HCEC 1CT (cell line): ENCODE measurements around the gene TJP1.
A peak's percentile ranks its signal among the peaks of the same experiment; 100 is the strongest.

Source experiments
- DNase-seq: peaks from one replicate; pipeline ENCODE4 v3.0.0-alpha.2; 2017

The TJP1 gene

GRCh38 chr15:29822100-29822683 is at the start of gene TJP1:
Gene TJP1 (minus strand): TSS chr15:29822468. CDS start chr15:29822028, 440 bp downstream.
- DNase-seq: peak; percentile 78

- no peak for DNase-seq
These were observed 49.1 kb upstream of the TJP1 start for GRCh38 chr15:29871401-29871800.

DNA sequence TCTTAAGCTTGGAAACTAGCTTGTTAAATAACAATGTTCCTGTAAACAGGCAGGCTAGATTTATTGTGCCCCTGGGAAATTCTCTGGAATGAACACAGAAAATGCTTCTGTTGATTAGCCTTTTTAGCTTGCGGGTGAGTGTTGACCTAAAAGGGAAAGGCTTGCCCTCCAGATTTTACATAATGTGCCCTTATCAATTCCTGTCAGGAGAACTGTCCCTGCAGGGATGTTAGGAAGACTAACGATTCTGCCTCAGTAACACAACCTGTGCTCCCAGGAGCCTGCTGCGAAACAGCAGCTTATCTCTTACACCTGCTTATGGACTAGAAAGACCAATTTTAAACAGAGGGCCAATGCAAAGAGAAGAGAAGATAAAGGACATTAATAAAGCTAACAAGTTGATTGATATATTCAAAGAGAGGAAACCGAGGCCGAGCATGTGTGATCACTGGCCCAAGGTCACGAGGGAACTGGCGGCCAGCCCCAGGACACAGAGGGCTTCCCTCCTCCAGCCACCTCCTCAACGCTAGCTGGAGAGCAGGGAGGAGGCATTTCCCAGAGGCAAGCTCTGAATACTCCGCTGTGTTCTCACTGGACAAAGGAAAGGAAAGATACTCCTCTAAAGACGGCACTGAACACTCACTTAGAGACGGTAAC is 48.4 kb upstream of the TJP1 start:
- no peak for DNase-seq

- no peak for DNase-seq
These were observed 45.2 kb upstream of the TJP1 start for GRCh38 chr15:29867241-29868000.

DNA sequence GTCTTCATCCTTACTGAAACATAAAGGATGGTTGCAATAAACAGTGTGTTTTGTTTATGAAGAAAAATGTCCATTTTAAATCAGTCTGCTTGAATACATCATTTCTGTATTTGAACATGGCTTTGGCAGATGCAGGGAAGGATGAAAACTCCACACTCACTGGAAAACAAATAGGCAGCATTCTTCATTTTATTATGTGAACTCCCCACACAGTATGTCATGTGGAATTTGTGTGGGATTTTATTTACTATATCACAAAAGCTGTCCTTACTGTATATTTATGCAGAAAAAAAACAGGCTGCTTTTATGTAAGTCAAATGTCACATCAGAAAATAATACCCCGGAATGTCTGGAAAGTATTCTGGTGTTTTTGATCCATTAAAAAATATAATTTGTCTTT is 44.1 kb upstream of the TJP1 start:
- no peak for DNase-seq

- DNase-seq: no peak
These were observed 42.2 kb upstream of the TJP1 start for GRCh38 chr15:29864501-29864900.

- DNase-seq: no peak
These were observed 41.2 kb upstream of the TJP1 start for GRCh38 chr15:29863438-29863837.

DNA sequence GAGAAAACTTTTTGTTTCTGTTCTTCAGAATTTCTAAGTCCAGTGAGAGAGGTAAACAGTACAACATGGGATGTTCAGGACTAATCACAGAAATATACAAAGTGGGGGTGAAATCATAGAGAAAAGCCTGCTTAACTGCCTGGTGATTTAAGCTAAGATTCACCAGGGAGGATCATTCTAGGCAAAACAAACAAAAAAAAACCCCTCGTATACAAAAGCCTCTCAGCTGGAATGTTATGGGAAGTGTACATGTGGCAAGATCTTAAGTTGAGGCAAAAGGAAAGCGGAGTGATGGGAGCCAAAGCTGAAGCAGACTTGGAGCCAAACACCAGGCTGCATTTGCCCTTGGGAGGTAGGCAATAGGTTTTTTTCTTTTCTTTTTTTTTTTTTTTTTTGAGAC is 40.0 kb upstream of the TJP1 start:
- no peak for DNase-seq

- peak; percentile 40 for DNase-seq
These were observed 38.6 kb upstream of the TJP1 start for GRCh38 chr15:29860872-29861271.

GRCh38 chr15:29859973-29860715 is 37.9 kb upstream of the TJP1 start:
- peak; percentile 86 for DNase-seq

DNA sequence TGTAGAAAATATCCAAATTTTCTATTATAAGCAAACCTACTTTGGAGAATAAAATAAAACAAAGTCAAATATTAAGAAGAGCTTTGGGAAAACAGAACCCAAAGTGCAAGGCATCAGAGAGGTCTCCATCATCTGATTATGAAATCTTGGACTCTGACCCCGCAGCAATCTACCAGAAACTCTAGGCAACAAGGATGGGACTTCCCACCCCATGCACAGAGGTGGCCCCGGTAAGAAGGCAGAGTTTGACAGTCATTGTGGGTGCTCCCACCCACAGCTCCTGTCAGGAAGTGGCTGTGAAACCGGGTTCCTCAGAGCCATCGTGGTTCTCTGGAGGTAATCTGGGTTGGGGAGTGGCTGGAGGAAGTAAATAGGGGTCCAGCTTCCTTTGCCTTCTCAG is 37.0 kb upstream of the TJP1 start:
- no peak for DNase-seq

DNA sequence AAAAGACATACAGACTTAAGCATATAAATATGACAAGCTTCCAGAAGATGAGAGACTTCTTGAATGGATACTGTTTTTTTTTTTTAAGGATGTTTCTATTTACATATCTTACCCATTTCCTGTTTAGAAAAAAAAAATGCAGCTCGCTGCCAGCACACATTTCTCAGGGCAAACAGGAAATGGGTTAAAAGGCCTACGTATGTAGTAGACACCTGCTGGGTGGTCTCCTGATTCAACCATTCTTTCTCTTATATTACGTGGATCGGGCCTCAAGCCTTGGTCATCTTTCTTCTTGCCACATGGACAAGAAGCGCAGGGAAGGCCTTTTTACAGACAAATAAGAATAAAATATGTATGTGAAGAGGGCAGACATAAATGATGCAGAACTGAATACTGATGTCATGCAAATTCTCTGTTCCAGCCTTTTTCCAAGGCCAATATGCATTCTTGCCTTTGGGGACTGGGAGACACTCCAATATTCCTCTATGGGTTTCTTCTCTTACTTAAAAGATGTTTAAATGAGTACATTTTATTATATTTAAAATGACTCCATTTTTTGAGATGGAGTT is 35.0 kb upstream of the TJP1 start:
- peak; percentile 37 for DNase-seq

DNA sequence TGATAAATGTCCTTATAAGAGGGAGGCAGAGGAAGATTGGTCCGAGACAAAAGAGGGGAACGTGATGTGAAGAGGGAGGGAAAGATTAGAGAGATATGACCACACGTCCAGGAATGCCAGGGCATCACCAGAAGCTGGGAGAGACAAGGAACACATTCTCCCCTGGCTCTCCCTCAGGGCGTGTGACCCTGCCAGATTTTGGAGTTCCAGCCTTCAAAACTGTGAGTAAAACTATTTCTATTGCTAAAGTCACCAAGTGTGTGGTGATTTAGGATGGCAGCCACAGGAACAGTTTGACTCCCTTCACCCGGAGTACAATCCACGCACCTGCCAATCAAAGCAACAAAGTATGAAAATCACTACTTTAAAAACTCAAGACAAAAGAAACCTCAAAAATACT is 32.1 kb upstream of the TJP1 start:
- DNase-seq: no peak

DNA sequence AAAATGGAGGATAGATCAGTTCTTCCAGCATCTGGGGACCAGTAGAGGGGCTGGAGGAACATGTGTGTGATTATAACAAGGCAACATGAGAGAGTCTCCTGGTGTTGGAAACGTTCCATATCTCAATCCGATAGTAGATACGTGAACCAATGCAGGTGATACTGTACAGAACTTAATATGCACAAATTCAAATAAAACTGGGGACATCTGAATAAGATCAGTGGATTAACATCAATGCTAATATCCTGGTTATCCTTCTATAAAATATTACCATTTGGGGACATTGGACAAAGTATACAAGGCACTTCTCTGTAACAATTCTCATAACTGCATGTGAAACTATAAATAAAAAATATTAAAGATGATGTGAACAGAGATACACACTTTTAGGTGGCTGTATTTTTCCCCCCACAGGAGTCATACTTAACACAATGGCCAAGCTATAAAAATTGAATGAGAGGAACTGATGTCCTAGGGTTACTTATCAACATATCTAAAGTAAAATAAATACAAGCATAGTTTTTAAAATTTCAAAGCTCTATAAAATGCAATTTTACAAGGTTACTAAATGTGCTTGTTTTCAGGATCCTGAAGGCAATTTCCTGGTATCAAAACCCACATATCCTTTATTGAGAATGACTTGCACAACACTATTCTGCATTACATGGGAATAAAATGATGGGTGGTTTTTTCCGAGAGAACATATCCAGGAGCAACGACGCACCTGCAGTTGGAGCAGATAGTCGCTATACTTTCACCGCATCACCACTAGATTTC is 31.1 kb upstream of the TJP1 start:
- no peak for DNase-seq

DNA sequence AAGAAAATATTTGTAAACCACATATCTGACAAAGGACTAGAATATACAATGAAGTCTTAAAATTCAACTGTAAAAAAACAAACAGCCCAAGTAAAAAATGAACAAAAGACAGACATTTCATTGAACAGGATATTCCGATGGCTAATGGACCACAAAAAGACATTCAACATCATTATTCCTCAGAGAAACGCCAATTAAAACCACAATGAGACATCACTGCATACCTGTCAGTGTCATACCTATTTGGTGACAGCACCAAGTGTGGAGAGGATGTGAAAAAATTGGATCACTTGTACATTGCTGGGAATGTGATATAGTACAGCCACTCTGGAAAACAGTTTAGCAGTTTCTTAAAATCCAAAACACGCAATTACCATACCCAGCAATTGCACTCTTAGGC is 29.9 kb upstream of the TJP1 start:
- no peak for DNase-seq

GRCh38 chr15:29849716-29850115 is 27.4 kb upstream of the TJP1 start:
- DNase-seq: no peak

GRCh38 chr15:29849218-29849617 is 26.9 kb upstream of the TJP1 start:
- no peak for DNase-seq

GRCh38 chr15:29844290-29844903 is 22.1 kb upstream of the TJP1 start:
- DNase-seq: peak; percentile 78

GRCh38 chr15:29842290-29842689 is 20.0 kb upstream of the TJP1 start:
- DNase-seq: no peak

DNA sequence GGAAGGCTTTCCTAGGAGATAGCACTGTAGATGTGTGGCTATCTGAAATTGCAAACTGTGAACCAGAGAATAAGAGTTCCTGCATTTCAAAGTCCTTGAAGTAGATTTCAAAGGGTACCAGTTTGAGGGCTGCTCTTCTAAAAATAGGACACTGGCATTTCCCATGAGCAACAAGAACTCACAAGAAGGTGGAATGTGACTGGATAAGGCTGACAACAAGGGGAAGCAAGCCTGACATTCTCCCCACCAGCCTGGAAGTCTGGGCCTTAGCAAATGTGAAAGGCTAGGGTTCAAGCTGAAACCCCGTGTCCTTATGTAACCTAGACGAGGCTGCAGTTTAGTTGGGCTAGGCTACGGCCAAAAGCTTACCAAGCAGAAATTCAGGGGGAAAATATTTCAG is 18.7 kb upstream of the TJP1 start:
- no peak for DNase-seq

GRCh38 chr15:29840054-29840453 is 17.8 kb upstream of the TJP1 start:
- DNase-seq: no peak
